ENCODE results near the gene MRC1. TPM values are rescaled to one million over a fixed set of nuclear protein-coding genes. Genes with fewer than 3 reads are reported as not detected.

MRC1 gene
- total and polyA plus RNA-seq, 10 of the 15 experiments (the other 5 are each of a cell fraction or from before 2014, with no cell fraction given), result 0.01 to 0.21 (median 0.03) TPM; not detected in 5

DNA sequence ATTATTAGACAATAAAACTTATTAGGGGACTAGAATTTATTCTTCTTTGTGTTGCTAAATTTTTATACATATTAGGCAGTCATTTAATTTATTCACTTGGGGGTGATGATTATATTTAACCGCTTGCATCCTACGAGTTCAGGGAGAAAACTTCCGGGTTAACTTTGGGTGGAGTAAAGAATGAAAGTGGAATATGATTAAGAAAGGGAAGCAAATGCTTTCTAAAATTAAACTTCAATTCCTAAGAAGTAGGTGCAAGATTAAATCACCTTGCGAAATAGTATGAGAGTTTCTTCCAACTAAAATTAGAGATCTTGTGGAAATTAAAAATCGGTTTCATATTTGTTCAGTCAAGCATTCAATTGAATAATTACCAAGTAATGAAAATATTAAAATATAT lies 33.5 kb downstream of the MRC1 start:
- ChIA-PET CTCF (no interaction called here), RAD21 (ENCODE audit: unreplicated experiment) (no interaction called here), POLR2A (no interaction called here), SMC1A (ENCODE audit: uncharacterized antibody, unreplicated experiment) (no interaction called here)
- H3K27me3 ChIP-seq (replicated peaks in 1 of 2; ENCODE audit: control insufficient read depth in 2 of 2, insufficient read depth in 2 of 2, low read length in 1 of 2), result no peaks in the 10 kb centered on the region
- no peaks in the 10 kb centered on the region for H3K4me1 ChIP-seq (ENCODE audit: control insufficient read depth, insufficient read depth, low read length)
- FAIRE-seq, result no peak
- no peak overlapping the region for H3K4me3 ChIP-seq
- H3K9me3 ChIP-seq (replicated peaks; ENCODE audit: control insufficient read depth, insufficient read depth, low read length), result no peaks in the 10 kb centered on the region
- DNase-seq (ENCODE audit: low read depth, low spot score), result no peak
- no peak for TF ChIP-seq ZZZ3 (IDR thresholded peaks at IDR 0.05; ENCODE audit: control insufficient read depth, insufficient read length, low read depth)
- TF ChIP-seq TBL1XR1 (IDR thresholded peaks at IDR 0.05; ENCODE audit: low read depth, low read length), result no peak
- no peak for TF ChIP-seq MXI1 (IDR thresholded peaks at IDR 0.05; ENCODE audit: low read depth, low read length)
- TF ChIP-seq, protein P1, sequence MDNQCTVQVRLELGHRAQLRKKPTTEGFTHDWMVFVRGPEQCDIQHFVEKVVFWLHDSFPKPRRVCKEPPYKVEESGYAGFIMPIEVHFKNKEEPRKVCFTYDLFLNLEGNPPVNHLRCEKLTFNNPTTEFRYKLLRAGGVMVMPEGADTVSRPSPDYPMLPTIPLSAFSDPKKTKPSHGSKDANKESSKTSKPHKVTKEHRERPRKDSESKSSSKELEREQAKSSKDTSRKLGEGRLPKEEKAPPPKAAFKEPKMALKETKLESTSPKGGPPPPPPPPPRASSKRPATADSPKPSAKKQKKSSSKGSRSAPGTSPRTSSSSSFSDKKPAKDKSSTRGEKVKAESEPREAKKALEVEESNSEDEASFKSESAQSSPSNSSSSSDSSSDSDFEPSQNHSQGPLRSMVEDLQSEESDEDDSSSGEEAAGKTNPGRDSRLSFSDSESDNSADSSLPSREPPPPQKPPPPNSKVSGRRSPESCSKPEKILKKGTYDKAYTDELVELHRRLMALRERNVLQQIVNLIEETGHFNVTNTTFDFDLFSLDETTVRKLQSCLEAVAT (IDR thresholded peaks at IDR 0.05), result no peak
- no peak for TF ChIP-seq CBFB (IDR thresholded peaks at IDR 0.05; ENCODE audit: low read depth)
- TF ChIP-seq RCOR1 (conservative IDR thresholded peaks at IDR 0.05; ENCODE audit: low read depth, low read length), result no peak
- TF ChIP-seq, protein P2, sequence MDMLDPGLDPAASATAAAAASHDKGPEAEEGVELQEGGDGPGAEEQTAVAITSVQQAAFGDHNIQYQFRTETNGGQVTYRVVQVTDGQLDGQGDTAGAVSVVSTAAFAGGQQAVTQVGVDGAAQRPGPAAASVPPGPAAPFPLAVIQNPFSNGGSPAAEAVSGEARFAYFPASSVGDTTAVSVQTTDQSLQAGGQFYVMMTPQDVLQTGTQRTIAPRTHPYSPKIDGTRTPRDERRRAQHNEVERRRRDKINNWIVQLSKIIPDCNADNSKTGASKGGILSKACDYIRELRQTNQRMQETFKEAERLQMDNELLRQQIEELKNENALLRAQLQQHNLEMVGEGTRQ (IDR thresholded peaks at IDR 0.05; ENCODE audit: borderline replicate concordance, low read depth, low read length), result no peak
- TF ChIP-seq CBX3 (IDR thresholded peaks at IDR 0.05; ENCODE audit: borderline replicate concordance, low read depth), result no peak
- H3K4me2 ChIP-seq (ENCODE audit: control insufficient read depth, insufficient read depth), result no peak overlapping the region
- BruUV-seq (replicated peaks), result no TSS peak
- intact Hi-C loops (cut with micrococcal nuclease; ENCODE audit: unreplicated experiment) (no loop called here), in situ Hi-C loops (cut with MboI) (no loop called here)
- no peak overlapping the region for H3K27ac ChIP-seq (ENCODE audit: control insufficient read depth, insufficient read depth)
- 14% methylated on average over 5 of the region's 5 CpGs for WGBS (ENCODE audit: insufficient coverage, insufficient replicate concordance, low lambda C conversion rate, missing lambda C conversion rate)
- no peaks in the 10 kb centered on the region for H4K20me1 ChIP-seq (ENCODE audit: control insufficient read depth, insufficient read depth)
- H2AFZ ChIP-seq (ENCODE audit: control insufficient read depth, low read depth, low read length), result no peak overlapping the region
- no peak overlapping the region for H3K9ac ChIP-seq (ENCODE audit: control insufficient read depth, insufficient read depth, low read length)
- no peaks in the 10 kb centered on the region for H3K79me2 ChIP-seq (ENCODE audit: control insufficient read depth, insufficient read depth, low read length)
- ATAC-seq, result no peak
- H3K36me3 ChIP-seq (ENCODE audit: control insufficient read depth in 2 of 2, insufficient read depth in 2 of 2, low read length in 1 of 2), result no peaks in the 10 kb centered on the region

Data from GM12878 (cell line).